Stimulated activated CD8-positive, alpha-beta memory T cell treated with anti-CD3 and anti-CD28 coated beads, Interleukin-2, amount 100 ng/mL, for 1 hour (primary cell): ENCODE results near the gene MAEA.

Source experiments
- DNase-seq, 2 donors: peaks; one replicate each; pipeline ENCODE4 v3.0.0-alpha.2; 2020; ENCODE audit warnings: low read depth in 2 of 2

Gene MAEA

DNA sequence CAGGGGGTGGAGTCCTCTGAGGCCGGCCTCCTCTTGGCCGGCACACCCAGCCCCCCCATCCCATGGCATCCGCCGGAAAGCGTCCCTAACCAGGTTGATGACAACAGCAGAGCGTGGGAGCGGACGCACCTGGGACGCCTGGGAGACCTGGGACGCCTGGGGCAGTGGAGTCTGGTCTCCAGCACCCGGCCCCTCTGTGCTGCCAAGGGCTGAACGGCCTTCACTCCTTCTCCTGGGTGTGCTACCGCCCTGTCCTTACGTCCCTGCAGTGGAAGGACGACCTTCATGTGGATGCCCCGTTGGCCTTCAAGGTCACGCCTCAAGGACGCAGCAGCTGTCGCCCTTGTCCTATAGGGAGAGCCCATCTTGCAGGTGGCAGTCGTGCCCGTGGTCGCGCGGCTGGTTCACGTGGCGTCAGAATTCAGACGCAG is 89.7 kb downstream of the MAEA start:
- no peak for DNase-seq

DNA sequence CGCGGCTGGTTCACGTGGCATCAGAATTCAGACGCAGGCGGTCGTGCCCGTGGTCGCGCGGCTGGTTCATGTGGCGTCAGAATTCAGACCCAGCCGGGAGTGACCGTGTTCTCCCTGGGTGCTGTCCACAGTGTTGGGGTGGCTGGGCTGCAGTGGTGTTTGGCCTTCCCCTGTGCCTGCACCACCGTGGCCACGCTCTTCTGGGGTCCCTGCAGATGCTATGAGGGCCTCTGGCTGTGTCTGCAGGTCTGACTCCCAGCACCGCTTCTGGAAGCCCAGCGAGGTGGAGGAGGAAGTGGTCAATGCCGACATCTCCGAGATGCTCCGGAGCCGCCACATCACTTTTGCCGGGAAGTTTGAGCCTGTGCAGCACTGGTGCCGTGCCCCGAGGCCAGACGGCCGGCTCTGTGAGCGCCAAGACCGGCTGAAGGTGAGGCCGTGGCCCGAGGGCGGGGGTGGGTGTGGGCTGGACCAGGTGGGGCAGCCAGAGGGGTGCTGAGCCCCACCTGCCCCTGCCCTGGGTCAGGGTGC is 90.2 kb downstream of the MAEA start:
- no peak for DNase-seq

DNA sequence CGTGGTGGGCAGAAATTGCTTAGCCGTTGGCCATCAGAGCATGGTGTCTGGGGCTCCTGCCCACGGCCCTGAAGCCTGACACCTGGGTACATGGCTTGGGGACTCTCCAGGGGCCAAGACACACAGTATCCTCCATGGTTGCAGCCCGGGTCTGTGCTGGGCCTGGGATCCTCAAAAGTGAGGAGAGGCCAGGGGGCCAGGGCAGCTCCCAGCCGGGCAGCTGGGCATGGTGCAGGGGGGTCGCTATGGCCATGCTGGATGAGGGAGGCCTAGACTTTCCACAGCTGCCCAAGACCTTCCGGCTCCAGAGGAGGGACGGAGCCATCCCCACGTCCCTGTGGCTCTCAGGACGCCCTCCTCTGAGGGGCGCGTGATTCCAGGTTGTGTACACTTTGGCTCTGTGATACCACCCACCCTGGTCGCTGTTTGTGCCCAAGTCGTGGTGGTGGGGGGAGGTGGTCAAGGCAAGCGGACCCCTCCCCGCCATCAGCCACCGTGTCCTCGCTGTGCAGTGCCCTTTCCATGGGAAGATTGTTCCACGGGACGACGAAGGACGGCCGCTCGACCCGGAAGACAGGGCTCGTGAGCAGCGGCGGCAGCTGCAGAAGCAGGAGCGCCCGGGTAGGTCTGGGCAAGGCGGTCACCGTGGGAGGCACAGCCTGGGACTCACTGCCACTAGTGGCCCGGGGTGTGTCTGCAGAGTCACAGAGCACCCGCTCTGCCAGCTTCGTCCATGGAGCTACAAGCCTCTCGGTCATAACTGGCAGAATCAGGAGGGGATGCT is 90.9 kb downstream of the MAEA start:
- DNase-seq: no peak

DNA sequence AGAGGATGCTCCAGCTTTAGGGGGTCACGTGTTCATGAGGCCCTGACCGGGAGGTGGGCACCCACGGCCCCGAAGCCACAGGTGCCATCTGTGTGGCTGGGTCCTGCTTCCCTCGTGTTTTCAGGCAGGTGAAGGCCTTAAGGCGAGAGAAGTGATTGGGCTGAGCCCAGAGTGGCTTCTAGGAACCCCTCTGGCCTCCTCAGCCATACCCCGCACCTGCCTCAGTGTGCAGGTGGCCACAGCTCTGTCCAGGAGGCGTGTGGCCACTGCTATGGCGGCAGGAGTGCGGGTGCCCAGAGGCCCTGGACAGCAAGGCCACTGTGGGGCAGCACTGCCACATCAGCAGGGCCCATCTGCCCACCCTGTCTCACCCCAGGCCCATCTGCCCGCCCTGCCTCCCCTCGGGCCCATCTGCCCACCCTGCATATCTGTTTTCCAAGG is 91.5 kb downstream of the MAEA start:
- no peak for DNase-seq

DNA sequence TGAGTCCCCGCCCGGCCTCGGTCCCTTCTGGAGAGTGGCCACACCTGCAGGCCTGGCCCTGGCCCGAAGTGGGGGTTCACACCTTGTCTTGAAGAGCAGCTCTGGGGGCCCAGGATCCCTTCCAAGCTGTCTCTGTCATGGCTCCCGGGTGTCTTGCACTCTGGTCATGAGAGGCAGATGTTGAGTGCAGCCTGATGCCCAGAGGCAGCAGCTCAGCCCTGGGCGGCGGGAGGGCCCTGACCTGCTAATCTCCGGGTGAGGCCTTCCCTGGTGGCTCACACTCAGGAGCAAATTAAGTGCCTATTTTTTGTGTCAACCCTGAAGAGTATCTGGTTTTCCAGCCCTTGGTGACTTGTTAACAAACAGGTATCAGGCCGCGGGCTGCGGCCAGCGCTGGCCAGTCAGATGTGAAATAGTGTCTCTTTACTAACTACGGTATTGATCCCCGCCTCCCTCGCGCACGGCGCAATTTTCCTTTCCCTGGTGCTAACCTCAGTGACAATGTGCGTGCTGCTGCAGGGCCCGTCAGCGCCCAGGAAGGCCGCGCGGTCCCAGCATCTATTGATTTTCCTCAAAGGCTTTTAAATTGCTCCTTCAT is 92.4 kb downstream of the MAEA start:
- no peak for DNase-seq

DNA sequence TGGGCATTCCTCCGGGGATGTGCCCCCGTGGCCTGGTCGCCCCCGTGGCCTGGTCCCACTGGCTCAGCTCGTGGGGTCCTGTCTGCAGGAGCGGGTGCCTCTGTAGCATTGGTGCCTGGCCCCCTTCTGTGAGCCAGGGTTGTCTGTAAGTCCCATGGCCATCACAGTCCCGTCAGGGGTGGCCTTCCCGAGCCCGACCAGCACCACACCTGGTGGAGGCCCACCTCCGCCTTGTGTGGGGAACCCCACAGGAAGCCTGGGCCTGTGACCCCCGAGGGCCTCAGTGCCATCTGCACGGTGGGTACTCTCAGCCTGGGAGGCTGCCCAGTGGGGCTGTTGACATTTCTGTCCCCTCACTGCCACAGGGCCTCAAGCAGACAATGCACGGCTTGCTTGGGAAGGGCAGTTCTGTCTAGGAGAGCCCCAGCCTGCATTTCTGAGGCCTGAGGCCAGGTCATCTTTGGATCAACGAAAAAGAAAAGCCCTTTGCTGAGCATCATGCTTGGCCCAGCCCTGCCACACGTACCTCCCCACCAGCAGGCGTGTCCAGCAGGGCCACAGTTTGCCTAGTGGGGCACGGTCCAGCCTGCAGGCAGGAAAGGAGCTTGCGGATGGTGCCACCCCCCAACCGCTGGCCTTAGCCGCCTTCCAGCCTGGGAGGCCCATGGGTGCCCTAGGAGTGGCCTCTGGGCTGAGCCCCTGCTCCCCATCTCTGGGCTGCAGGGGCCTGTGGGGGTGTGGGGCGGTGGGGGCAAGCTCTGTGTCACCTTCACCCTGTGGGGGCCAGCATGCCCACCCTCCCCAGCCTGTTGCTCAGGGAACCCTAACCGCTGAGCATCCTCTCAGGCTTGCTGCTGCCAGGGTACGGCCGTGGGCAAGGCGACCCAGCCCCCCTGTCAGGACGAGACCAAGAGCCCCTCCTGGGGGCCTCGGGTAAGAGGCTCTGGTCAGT is 93.4 kb downstream of the MAEA start:
- no peak for DNase-seq

DNA sequence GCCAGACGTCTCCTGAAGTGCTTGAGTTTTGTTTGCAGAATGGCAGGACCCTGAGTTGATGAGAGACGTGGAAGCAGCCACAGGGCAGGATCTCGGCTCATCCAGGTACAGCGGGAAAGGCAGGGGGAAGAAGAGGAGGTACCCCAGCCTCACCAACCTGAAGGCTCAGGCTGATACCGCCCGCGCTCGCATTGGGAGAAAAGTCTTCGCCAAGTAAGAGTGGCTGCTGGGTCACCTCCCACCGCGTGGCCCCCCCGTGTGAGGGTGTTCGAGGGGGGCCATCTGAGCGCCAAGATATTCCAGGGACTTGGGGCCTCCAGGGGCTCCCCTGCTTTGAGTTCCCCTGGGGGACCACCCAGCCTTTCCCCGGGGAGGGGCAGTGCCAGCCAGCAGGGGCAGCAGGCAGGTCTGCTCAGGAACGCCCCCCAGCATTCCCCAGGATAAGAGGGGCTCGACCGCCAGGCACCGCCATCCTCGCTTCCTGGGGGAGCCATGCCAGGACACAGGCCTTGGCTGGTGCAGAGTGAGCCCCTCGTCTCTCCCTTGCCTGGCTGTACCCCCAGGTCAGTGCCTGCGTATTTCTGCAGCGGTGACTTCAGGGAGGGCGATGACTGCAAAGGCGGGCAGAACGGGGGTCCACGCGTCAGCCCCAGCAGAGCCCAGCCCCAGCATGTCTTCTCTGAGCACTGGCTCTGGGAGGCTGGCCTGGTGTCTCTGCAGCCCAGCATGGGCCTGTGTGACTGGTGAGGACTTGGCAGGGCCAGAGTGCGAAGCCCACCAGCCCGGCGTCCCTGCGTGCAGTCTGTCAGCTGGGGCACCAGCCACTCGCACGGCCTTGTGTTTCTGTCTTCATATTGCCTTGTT is 94.3 kb downstream of the MAEA start:
- no peak for DNase-seq

DNA sequence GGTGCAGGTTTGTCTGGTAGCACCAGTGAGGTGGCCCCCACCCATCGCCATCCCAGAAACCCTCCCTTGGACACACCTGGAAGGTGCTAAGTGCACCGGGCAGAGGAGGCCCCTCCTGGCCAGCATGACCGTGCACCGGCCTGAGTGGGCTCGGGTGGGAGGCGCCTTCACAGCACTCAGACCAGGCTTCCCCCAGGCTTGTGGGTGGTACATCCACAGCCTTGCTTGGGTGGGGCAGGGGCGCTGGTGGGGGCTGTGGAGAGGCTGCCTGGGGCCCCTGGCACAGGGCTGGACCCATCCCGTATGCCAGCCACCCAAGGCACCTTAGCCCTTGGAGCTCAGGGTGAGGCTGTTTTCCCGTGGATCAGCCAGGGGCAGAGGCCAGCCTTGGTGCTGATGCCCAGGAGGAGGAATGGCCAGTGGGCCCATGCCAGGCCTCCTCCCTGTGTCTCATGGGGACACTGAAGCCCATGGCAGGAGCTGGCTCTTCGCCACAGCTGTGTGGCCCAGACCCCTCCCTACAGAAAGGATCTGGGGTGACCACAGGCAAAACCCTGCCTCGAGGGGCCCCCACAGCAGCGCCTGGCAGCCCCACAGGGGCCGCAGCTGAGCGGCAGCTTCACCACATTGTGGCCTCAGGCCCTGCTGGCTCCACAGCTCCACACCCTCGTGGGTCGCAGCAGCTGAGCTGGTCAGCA is 95.1 kb downstream of the MAEA start:
- no peak for DNase-seq

DNA sequence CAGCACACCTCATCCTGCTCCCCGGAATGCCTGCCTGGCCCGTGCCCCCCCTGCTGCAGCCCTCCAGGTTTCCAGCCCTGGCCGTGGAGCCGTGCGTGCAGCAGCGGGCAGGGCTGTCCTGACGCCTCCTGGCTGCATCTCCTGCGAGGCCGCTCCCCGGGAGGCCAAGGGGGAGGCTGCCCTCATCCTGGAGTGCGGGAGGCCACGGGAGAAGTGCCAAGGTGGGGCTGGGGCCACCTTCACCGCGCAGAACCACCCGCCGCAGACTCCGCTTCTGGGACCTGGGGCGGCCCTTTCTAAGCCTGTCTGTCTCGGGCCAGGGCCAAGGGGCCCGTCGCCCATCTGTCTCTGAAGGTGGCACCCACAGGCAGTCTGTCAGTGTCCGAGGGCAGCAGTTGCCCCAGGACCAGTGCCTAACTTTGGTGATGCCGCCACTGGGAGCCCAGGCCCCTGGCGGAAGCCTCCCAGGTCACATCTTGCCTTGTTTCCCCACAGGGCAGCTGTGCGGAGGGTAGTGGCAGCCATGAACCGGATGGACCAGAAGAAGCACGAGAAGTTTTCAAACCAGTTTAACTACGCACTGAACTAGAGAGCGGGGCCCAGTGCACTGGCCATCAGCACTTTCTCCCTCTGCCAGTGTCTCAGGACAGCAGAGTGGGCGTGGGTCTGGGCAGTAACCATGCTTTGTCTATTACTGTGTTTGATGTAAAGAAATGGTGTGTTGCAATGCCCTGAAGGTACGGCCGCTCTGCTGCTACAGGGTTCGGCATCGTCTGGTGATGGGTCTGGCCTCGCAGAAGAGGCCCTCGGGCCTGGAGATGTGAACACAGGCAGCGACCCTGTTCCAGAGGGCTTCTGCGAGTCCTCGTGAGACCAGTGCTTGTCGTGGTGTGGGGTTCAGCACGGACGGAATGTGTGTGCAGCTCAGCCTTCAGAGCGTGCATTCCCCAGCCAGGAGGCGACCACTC is 96.0 kb downstream of the MAEA start:
- DNase-seq: no peak
